Keratinocyte (primary cell): ENCODE measurements around the gene TRO. TPM values are rescaled to one million over a fixed set of nuclear protein-coding genes. Genes with fewer than 3 reads are reported as not detected.
A peak's percentile ranks its signal among the peaks of the same experiment; 100 is the strongest.

Experiments used
- DNase-seq: peaks from one replicate; pipeline ENCODE4 v3.0.0-alpha.2; 2011; ENCODE audit warnings: low read depth, missing footprints, low spot score
- FAIRE-seq: peaks from 2 replicates; lab custom pipeline; 2011; peaks lifted over from hg19 to GRCh38; lab: Jason Lieb, UNC
- H2AFZ ChIP-seq: 2 replicates; pipeline ENCODE4 v1.6.0; 2012; ENCODE audit warnings: low read length, control low read depth, inconsistent platforms; ENCODE audit not compliant: control insufficient read depth
- H3K27ac ChIP-seq: 2 replicates; pipeline ENCODE4 v1.5.1; 2011; ENCODE audit warnings: low read length; ENCODE audit not compliant: control insufficient read depth, insufficient read depth
- H3K27me3 ChIP-seq: 3 replicates; pipeline ENCODE4 v1.6.0; 2011; ENCODE audit warnings: low read length; ENCODE audit not compliant: control insufficient read depth, insufficient read depth; ENCODE audit errors: extremely low read depth
- H3K36me3 ChIP-seq, 2 experiments: 2 replicates in 1 of 2; 3 replicates in 1 of 2; pipeline ENCODE4 v1.5.1; 2011; ENCODE audit warnings: low read length in 2 of 2, mild to moderate bottlenecking in 1 of 2; ENCODE audit not compliant: control insufficient read depth in 2 of 2, insufficient read depth in 2 of 2; ENCODE audit errors: extremely low read depth in 1 of 2
- H3K4me1 ChIP-seq: 3 replicates; pipeline ENCODE4 v1.5.1; 2011; ENCODE audit warnings: low read length; ENCODE audit not compliant: control insufficient read depth, insufficient read depth; ENCODE audit errors: extremely low read depth
- H3K4me2 ChIP-seq: 3 replicates; pipeline ENCODE4 v1.6.0; 2011; ENCODE audit warnings: low read depth, low read length; ENCODE audit not compliant: control insufficient read depth, insufficient read depth; ENCODE audit errors: extremely low read depth
- H3K4me3 ChIP-seq, 3 experiments: fragments of 200-600 bp in 1 of 3; sonication (generic) in 1 of 3; 2 replicates in 2 of 3; 3 replicates in 1 of 3; pipeline ENCODE4 v1.5.1; 2011 to 2016; ENCODE audit warnings: low read length in 3 of 3, mild to moderate bottlenecking in 3 of 3, control low read depth in 2 of 3, inconsistent platforms in 1 of 3, low read depth in 1 of 3, mixed read lengths in 1 of 3, mixed run types in 1 of 3, moderate library complexity in 1 of 3; ENCODE audit not compliant: control insufficient read depth in 2 of 3, insufficient read depth in 2 of 3; ENCODE audit errors: extremely low read depth in 1 of 3
- H3K79me2 ChIP-seq: 2 replicates; pipeline ENCODE4 v1.6.0; 2012; ENCODE audit warnings: low read length; ENCODE audit not compliant: control insufficient read depth, insufficient read depth
- H3K9ac ChIP-seq: 3 replicates; pipeline ENCODE4 v1.6.0; 2011; ENCODE audit warnings: low read length; ENCODE audit not compliant: control insufficient read depth, insufficient read depth; ENCODE audit errors: extremely low read depth
- H3K9me1 ChIP-seq: 3 replicates; pipeline ENCODE4 v1.6.0; 2011; ENCODE audit warnings: low read length; ENCODE audit not compliant: control insufficient read depth, insufficient read depth; ENCODE audit errors: extremely low read depth
- H3K9me3 ChIP-seq: 2 replicates; pipeline ENCODE4 v1.5.1; 2012; ENCODE audit warnings: low read depth, low read length; ENCODE audit not compliant: control insufficient read depth
- H4K20me1 ChIP-seq: 3 replicates; pipeline ENCODE4 v1.6.0; 2011; ENCODE audit warnings: low read length; ENCODE audit not compliant: control insufficient read depth, insufficient read depth; ENCODE audit errors: extremely low read depth
- EZH2 ChIP-seq: IDR thresholded peaks from one replicate; pipeline ENCODE4 v1.6.1; 2012; ENCODE audit warnings: inconsistent platforms, mild to moderate bottlenecking, low read length, moderate library complexity
- dilution Hi-C: fragments of 300-500 bp; cut with MboI; formaldehyde crosslinking; loops from one replicate; pipeline ENCODE4 v1.7.0; 2020; ENCODE audit warnings: low sequenced_read_pairs; ENCODE audit not compliant: extremely low pct_ligation_motif_present
- polyA minus RNA-seq, 3 experiments: library from RNA; depleted of rRNA, polyadenylated mRNA; stranded (reverse); fragments of >200 nt; gene quantifications; 1 replicate in 1 of 3; 2 replicates in 1 of 3; 3 replicates in 1 of 3; pipeline ENCODE4 v1.2.3, GENCODE V29; 2011
- polyA plus RNA-seq, 5 experiments: library from polyadenylated mRNA; depleted of rRNA in 3 of 5; stranded (reverse) in 3 of 5; stranded (forward) in 1 of 5; unstranded in 1 of 5; fragments of >200 nt; gene quantifications; 1 replicate in 1 of 5; 2 replicates in 3 of 5; 3 replicates in 1 of 5; pipeline versions ENCODE4 v1.2.1 to v1.2.3, GENCODE V29; 2011 to 2012; ENCODE audit warnings: missing spikeins in 2 of 5, low read depth in 1 of 5, low replicate concordance in 1 of 5
- TF ChIP-seq, protein P1 (sequence below), 3 experiments: IDR thresholded peaks in 1 of 3; conservative IDR thresholded peaks in 1 of 3; optimal IDR thresholded peaks in 1 of 3; 2 replicates in 2 of 3; 3 replicates in 1 of 3; pipeline versions ENCODE3 to v1.5.1; 2011; ENCODE audit warnings: low read length in 3 of 3, mild to moderate bottlenecking in 3 of 3, moderate library complexity in 2 of 3, control low read depth in 1 of 3, inconsistent platforms in 1 of 3; ENCODE audit not compliant: insufficient read depth in 2 of 3; ENCODE audit errors: extremely low read depth in 1 of 3

The TRO gene, protein sequence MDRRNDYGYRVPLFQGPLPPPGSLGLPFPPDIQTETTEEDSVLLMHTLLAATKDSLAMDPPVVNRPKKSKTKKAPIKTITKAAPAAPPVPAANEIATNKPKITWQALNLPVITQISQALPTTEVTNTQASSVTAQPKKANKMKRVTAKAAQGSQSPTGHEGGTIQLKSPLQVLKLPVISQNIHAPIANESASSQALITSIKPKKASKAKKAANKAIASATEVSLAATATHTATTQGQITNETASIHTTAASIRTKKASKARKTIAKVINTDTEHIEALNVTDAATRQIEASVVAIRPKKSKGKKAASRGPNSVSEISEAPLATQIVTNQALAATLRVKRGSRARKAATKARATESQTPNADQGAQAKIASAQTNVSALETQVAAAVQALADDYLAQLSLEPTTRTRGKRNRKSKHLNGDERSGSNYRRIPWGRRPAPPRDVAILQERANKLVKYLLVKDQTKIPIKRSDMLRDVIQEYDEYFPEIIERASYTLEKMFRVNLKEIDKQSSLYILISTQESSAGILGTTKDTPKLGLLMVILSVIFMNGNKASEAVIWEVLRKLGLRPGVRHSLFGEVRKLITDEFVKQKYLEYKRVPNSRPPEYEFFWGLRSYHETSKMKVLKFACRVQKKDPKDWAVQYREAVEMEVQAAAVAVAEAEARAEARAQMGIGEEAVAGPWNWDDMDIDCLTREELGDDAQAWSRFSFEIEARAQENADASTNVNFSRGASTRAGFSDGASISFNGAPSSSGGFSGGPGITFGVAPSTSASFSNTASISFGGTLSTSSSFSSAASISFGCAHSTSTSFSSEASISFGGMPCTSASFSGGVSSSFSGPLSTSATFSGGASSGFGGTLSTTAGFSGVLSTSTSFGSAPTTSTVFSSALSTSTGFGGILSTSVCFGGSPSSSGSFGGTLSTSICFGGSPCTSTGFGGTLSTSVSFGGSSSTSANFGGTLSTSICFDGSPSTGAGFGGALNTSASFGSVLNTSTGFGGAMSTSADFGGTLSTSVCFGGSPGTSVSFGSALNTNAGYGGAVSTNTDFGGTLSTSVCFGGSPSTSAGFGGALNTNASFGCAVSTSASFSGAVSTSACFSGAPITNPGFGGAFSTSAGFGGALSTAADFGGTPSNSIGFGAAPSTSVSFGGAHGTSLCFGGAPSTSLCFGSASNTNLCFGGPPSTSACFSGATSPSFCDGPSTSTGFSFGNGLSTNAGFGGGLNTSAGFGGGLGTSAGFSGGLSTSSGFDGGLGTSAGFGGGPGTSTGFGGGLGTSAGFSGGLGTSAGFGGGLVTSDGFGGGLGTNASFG (N-terminal part only)
- polyA plus RNA-seq (0.71 to 1.5 TPM (median 0.79 TPM) in 3 replicates), polyA minus RNA-seq (0.49 to 0.82 TPM (median 0.77 TPM) in 3 replicates)
- polyA plus RNA-seq (2011; ENCODE audit: low read depth) = not detected
- 0.36 and 0.69 TPM in 2 replicates for polyA plus RNA-seq (2011; cell fraction: cytosol; rRNA removed)
- polyA plus RNA-seq (2011; cell fraction: nucleus; rRNA removed) = 1.6 and 3.6 TPM in 2 replicates
- polyA plus RNA-seq (2012; ENCODE audit: low replicate concordance) = 1.1 TPM in 1 of 2 replicates, not detected in the other
- not detected for polyA minus RNA-seq (2011; cell fraction: cytosol; rRNA and poly(A)+ RNA removed)
- 0.95 and 4.3 TPM in 2 replicates for polyA minus RNA-seq (2011; cell fraction: nucleus; rRNA and poly(A)+ RNA removed)

DNA sequence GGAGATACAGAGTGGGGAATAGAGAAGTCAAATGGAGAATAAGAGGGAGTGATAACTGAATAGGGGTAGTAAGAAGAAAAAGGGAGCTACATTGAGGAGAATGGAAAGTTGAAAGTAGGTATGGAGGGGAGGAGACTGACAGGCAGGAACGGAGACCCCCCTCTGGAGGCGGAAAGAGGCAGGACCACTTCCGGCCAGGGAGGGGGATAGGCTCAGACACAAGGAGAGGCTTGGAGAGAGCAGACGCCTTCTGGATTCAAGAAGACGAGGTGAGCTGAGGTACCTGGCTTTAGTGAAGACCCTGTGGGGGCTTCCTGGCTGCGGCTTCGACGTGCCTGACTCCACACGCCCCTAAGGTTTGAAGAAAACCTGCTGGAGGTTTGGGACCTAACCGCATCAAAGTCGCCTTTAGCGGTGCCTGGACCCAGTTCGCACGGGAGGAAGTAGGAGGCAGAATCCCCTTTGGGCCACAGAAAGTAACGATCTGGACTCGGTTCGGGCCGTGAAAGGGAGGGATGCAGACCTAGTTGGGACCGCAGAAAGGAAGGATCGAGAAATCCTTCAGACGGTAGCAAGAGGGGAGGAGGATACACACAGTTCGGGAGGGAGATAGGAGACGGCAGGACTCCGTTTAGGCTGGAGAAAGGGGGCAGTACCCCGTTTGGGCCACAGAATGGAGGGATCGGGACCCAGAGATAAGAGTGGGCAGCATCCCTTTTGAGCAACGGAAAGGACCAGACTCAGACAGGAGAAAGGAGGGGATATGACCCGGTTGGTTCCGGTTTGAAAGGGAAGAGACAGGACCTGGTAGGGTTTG lies at the start of gene TRO:
Gene TRO, plus strand, starts transcription at position 215 of the 817 bp plus-strand sequence. CDS start 1,423 bp downstream, outside the sequence.
- Histone ChIP-seq H3K27ac (no peak within 1 kb of the TSS), H3K4me1 (no peaks in the 10 kb centered on the region), H3K79me2 (no peaks in the 10 kb centered on the region), H3K4me3 (peak within 1 kb of the TSS in 2 of 3 experiments; percentile 11 to 59), H3K9me3 (no peaks in the 10 kb centered on the region), H3K36me3 (no peaks in the 10 kb centered on the region), H3K9me1 (no peaks in the 10 kb centered on the region), H3K4me2 (peak within 1 kb of the TSS; percentile 71), H2AFZ (peak within 1 kb of the TSS; percentile 49), H4K20me1 (no peaks in the 10 kb centered on the region), H3K27me3 (peaks cover 6% of the 10 kb centered on the region), H3K9ac (no peak within 1 kb of the TSS)
- no peak for FAIRE-seq
- DNase-seq = no peak
- TF ChIP-seq, protein P1, sequence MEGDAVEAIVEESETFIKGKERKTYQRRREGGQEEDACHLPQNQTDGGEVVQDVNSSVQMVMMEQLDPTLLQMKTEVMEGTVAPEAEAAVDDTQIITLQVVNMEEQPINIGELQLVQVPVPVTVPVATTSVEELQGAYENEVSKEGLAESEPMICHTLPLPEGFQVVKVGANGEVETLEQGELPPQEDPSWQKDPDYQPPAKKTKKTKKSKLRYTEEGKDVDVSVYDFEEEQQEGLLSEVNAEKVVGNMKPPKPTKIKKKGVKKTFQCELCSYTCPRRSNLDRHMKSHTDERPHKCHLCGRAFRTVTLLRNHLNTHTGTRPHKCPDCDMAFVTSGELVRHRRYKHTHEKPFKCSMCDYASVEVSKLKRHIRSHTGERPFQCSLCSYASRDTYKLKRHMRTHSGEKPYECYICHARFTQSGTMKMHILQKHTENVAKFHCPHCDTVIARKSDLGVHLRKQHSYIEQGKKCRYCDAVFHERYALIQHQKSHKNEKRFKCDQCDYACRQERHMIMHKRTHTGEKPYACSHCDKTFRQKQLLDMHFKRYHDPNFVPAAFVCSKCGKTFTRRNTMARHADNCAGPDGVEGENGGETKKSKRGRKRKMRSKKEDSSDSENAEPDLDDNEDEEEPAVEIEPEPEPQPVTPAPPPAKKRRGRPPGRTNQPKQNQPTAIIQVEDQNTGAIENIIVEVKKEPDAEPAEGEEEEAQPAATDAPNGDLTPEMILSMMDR (optimal IDR thresholded peaks at IDR 0.05 in 1 of 3, IDR thresholded peaks at IDR 0.05 in 1 of 3, conservative IDR thresholded peaks at IDR 0.05 in 1 of 3; ENCODE audit: extremely low read depth in 1 of 3, insufficient read depth in 2 of 3, low read length in 3 of 3) = no peak
- TF ChIP-seq EZH2 = no peak
- dilution Hi-C loops = no loop called here
